IPS DF 4.7 (cell line): ENCODE measurements around the gene ASB10.

Experiments used
- DNase-seq: peaks from one replicate; pipeline ENCODE4 v3.0.0-alpha.2; 2013; ENCODE audit warnings: low spot score; ENCODE audit errors: extremely low read depth

ASB10 gene

DNA sequence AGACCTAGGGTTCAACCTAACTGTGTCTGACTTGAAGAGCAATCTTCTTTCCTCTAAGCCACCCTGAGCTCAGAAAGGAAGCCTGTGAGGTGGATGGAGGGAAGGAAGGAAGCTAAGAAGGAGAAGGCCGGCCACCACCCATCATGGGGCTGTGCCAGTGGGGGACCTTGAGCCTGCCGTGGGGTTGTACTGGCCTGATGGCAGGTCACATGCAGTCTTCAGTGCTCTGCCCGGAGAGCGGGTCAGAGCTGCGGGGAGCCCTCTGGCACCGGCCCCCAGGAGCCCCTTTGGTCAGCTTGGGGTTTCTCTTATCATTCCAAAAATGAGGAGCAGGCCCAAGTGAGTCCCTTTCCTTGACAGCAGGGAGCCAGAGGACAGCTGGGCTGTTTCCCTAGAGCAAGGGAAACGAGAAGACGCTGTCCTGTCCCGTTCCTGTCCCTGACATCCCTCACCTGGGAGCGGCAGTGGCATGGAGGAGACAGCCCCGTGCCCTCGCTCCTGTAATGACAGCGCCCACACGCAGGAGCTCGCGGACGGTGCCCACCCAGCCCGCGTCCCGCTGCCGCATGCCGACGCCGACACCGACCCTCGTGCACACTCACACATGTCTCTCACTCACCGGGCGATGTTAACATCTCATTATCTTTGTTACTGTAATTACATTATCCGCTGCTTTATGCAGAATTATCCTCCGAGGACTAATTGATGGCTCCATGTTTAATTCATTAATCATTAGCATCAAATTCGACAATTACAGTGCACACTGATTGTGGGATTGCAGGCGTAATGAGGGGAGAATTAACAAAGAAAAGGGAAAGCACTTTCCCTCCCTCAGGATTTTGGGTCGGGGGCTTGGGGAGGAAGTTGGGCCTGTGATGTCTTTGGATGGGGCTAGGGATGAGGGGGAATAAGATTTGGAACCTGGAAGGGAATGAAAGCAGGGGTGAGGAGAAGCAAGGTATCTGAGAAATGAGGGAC, 50.9 kb downstream of the ASB10 start:
- no peak for DNase-seq

- no peak for DNase-seq
Observed at GRCh38 chr7:151135525-151135845, 51.6 kb downstream of the ASB10 start.

DNA sequence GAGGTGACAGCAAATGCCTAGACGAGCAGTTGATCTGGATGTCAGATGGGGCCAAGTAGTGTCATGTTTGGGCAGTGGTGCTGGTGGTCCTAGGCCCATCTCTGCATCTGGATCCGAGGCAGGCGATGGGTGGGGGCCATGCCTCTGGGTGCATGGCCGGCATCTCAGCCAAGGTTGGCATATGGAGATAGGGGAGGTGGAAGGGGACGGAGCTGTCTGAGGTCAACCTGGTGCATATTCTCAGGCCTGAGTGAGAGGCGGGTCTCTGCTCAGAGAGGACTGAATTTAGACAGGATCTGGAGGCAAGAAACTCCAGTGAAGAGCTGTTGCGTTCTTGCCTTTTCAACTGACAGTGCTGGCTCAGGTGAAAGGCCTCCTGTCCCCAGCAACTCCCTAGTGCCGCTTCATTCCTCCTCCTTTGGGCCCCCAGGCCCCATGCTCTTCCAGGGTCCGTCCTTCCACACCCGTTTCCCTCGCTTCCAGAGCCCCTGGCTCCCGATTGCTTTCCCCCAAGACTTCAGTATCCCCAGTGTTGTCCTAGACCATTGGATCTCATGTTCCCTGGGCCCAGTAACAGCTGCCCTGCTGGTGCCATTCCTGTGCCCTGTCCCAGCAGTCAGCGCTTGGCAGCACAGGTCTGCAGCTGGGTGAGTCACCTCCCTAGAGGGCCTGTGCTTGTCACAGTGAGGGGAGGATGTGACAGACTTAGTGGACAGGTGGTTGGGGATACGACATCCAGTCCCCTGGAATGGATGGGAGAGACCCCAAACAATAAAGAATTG, 52.1 kb downstream of the ASB10 start:
- DNase-seq: no peak

DNA sequence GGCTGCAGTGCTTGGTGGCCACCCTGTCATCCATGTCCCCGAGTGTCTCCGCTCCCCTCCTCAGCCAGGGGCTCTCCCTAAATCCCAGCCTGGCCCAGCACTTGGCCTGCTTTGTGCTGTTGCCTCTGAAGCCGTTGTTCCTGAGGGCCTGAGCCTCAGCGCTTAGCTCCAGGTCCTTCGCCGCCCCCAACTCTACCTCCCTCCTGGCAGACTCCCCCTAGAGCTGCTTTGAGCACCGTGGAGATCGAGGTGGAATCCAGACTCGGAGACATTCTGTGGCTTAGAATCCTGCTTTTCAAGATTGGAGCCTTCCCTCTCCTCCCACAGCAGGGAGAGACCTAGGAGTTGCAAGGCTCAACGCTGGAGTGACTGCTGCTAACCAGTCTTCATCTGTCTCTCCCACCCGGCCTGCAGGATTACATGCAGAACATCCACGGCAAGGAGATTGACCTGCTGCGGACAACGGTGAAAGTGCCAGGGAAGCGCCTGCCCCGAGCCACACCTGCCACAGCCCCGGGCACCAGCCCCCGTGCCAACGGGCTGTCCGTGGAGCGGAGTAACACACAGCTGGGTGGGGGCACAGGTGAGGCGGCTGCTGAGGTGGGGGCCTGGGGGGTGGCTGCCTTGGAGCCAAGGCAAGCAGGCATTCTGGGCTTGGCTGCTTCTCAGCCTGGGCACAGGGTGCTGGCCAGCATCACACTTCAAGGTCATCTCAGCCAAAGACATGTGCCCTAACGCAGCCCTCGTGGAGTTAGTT, 52.9 kb downstream of the ASB10 start:
- no peak for DNase-seq

- no peak for DNase-seq
Observed at GRCh38 chr7:151133266-151133985, 53.6 kb downstream of the ASB10 start.

DNA sequence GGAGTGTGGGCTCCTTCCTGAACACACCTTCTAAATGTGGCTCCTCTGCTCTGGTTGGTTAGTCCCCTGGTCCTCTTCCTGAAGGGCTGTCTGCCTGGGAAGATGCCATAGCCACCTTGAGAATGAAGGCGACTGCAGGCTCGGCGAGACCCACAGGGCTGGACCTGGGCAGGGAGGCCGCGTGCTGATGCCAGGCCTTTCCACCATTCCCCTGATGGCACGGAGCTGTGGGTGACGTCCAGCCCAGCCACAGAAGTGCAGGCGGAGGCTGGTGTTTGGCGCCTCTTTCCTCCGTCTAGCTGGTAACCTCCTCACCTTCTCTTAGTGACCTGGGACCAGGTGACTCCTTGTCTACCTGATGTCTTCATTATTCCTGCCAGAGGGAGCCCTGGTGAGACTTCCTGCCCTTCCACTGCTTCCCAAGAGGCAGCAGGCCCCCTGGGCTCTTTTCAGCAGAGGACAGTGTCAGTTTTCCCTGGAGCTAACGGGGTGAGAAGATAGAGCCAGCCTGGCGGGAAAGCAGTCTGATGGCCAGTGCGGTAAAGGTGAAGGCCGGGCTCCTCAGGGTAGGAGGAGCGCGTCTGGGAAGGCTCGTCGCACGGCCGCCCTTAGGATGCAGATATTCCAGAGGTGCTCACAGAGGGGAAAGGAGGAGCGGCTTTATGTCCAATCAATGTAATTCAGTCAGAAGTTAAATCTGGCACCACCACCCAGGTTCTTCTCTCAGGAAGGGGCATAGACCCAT, 54.4 kb downstream of the ASB10 start:
- DNase-seq: no peak

- DNase-seq: no peak
Observed at GRCh38 chr7:151131592-151132293, 55.3 kb downstream of the ASB10 start.

- no peak for DNase-seq
Observed at GRCh38 chr7:151131224-151131591, 55.8 kb downstream of the ASB10 start.

DNA sequence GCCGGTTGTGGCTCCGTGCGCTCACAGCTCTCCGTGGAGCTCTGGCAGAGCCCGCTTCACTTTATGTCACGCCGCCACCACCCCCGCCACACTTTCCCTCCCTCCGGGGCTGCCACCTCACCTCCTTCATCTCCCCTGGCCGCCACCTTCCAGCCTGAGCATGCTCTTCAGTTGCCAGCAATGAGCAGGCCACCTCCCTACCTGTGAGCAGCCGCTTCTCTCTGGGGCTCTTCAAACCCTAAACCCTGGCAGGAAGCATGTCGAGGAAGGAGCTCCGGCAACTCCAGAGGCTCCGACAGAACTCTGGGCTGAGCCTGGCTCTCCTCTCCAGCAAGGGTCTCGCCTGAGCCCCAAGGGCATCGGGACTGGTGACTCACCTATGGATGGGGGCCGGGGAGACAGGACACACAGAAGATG, 56.3 kb downstream of the ASB10 start:
- no peak for DNase-seq

DNA sequence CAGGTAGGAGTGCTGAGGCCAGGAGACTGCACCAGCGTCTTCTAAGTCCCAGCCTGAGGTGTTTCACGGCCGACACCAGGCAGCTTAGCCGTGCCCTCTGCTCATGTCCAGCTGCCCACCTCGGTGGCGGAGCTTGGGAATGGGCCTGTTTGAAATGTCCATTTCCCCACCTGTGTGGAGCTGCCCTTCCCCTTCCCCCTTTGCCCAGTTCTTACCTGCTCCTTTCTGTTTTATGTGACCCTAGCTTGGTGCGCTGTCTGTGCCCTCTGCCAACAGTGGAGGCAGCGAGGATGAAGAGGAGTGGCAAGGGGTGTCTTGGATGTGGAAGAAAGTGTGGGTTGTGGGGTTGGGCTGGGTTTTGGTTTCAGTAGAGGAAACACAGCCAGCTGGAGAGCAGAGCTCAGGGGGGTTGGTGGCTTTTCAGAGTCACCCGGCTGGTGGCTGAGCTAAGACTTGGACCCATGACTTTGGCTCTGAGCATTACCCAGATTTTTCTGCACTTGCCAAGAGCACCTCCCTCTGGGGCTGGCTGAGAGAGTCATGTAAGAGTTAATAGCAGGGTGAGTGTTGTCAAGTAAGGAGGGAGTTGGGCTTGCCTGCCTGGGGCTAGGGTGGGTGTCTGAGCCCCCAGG, 57.0 kb downstream of the ASB10 start:
- no peak for DNase-seq

DNA sequence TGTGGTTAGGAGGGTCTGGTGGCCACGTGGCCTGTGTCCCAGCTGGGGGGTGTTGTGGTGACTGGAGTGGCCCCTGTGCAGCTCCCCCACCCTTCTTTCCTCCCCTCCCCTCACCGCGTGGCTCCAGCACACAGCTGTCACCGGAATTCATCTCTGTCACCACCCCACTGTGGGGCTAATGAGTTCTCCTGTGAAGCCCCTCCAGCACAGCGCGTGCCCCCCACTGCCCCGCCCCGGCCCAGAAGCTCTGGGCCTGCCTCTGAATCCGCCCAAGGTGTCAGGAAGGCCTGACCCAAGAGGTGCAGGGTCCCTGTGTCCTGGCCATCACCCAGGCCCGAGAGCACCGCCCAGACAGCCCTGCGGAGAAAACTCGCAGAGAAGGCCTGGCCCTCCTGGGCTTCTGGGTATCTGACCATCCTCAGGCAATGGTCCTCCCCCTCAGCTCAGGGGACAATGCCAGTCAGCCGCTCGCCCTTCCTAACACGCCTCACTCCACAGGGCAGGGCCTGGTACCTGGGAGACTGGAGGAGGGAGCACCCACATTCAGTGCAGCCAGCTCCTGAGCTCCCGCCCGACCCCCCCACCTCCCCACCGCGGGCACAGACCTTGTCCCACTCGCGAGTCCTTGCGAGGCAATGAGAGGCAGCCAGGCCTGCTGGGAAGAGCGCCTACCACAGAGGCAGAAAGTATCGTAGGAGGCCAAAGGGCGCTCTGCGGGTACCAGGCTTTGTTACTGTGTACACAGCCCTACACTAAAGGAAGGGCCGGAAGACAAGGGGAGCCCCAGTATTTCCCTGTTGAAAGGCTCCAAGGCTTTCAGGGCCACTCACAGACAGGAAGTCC, 57.7 kb downstream of the ASB10 start:
- no peak for DNase-seq

GRCh38 chr7:151128716-151129115, 58.3 kb downstream of the ASB10 start:
- no peak for DNase-seq

DNA sequence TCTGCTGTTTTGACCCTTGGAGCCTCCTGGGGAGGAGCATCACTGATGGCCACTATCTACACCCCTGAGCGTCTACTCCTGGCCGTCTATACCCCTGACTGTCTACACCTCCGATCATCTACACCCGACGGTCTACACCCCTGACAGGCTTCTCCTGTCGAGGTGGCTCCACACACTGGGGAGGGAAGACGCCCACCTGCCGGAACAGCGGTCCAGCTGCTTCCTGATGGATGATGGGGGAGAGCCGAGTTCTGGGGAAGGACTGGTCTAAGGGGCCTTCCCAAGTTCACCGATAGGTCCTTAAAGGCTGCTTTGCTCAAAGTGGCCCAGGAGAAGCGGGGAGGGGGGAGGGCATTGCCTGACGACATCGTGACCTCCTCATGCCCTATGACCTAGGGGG, 58.9 kb downstream of the ASB10 start:
- no peak for DNase-seq

DNA sequence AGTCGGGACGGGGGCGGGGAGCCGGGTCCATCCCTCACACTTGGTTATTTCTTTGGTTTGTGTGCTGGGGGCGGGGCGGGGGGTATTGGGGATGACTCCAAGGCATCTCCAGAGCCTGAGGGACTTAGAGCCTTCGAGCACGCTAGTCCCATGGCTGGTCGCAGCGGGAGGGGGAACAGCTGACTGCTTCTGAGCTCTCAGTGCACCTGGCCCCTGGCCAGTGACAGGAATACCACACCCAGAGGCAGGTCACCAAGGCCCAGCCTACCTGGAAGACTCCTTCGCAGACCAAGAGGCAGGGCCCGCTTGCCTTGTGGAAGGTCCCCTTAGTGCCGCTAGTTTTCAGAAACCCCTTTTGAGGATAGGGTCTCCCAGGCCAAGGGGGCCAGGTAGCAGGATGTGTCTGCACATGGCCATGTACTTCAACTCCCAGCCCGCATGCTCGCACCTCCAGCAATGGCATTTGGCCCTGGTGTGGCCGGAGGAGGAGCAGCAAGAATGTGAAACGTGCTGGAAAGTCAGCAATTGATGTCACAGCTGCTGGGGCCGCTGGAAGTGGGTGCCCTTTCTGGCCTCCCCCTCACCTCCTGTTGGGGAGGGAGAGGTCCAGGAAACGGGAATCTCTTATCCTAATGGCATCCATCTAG, 60.4 kb downstream of the ASB10 start:
- DNase-seq: no peak

GRCh38 chr7:151125846-151126481, 61.1 kb downstream of the ASB10 start:
- no peak for DNase-seq
